Gastroesophageal sphincter (tissue), 4 donors: ENCODE results near the gene CFD. TPM values are rescaled to one million over a fixed set of nuclear protein-coding genes. Genes with fewer than 3 reads are reported as not detected.
"Not testable (repeated sequence)": the region's sequence is repeated elsewhere in the genome, so short reads cannot be mapped to it uniquely, and the experiment has no call there.

Experiments
- ATAC-seq: fragments of 150-250 bp; one replicate; pipeline ENCODE4 v1.9.1; 2016; ENCODE audit warnings: mild to moderate bottlenecking, moderate library complexity
- H3K27ac ChIP-seq, 4 donors: fragments of 200-600 bp; sonication (generic) in 3 of 4; 1 replicate in 3 of 4; 2 replicates in 1 of 4; pipeline ENCODE4 v1.5.1; 2016 to 2019
- H3K27me3 ChIP-seq: fragments of 200-600 bp; sonication (generic); one replicate; pipeline ENCODE4 v1.5.1; 2019
- H3K36me3 ChIP-seq, 2 donors: fragments of 200-600 bp; sonication (generic); one replicate each; pipeline ENCODE4 v1.5.1; 2019; ENCODE audit warnings: control low read depth in 1 of 2
- H3K4me1 ChIP-seq, 3 donors: fragments of 200-600 bp; sonication (generic); 1 replicate in 2 of 3; 2 replicates in 1 of 3; pipeline ENCODE4 v1.5.1; 2016 to 2019; ENCODE audit warnings: control low read depth in 2 of 3
- H3K4me3 ChIP-seq, 2 donors: fragments of 200-600 bp; sonication (generic); one replicate each; pipeline ENCODE4 v1.5.1; 2019; ENCODE audit warnings: mild to moderate bottlenecking in 1 of 2, moderate library complexity in 1 of 2
- H3K9me3 ChIP-seq, 3 donors: fragments of 200-600 bp; sonication (generic); one replicate each; pipeline ENCODE4 v1.5.1; 2017 to 2019; ENCODE audit warnings: control low read depth in 2 of 3
- EP300 ChIP-seq: sonication (generic); formaldehyde crosslinking; IDR thresholded peaks from one replicate; pipeline ENCODE4 v1.6.1; 2017; ENCODE audit warnings: antibody characterized with exemption, mild to moderate bottlenecking
- POLR2A ChIP-seq, 2 donors: fragments of 450-650 bp; IDR thresholded peaks; one replicate each; pipeline ENCODE4 v1.6.1; 2017; ENCODE audit warnings: antibody characterized with exemption in 2 of 2, mild to moderate bottlenecking in 2 of 2, moderate library complexity in 1 of 2
- POLR2AphosphoS5 ChIP-seq: sonication (generic); formaldehyde crosslinking; IDR thresholded peaks from one replicate; pipeline ENCODE4 v1.6.1; 2017; ENCODE audit warnings: antibody characterized with exemption
- WGBS, 2 donors: methylation state at CpG; one replicate each; pipeline ENCODE4 v1.1.5; 2018; ENCODE audit warnings: low coverage in 1 of 2; 5-methylcytosine and 5-hydroxymethylcytosine counted together
- total RNA-seq, 4 donors: library from RNA; depleted of rRNA; stranded (reverse); fragments of >200 nt; gene quantifications; one replicate each; pipeline ENCODE4 v1.1.0, GENCODE V29; 2016
- TF ChIP-seq, protein P1 (sequence below), 4 experiments: fragments of 200-600 bp in 2 of 4; fragments of 450-650 bp in 2 of 4; sonication (generic) in 1 of 4; IDR thresholded peaks; one replicate each; pipeline ENCODE4 v1.5.1; 2017 to 2019; ENCODE audit warnings: antibody characterized with exemption in 4 of 4, mild to moderate bottlenecking in 2 of 4, moderate library complexity in 2 of 4

CFD gene
- total RNA-seq, 4 donors from 2014 or later: 229 to 1,118 (median 654) TPM

DNA sequence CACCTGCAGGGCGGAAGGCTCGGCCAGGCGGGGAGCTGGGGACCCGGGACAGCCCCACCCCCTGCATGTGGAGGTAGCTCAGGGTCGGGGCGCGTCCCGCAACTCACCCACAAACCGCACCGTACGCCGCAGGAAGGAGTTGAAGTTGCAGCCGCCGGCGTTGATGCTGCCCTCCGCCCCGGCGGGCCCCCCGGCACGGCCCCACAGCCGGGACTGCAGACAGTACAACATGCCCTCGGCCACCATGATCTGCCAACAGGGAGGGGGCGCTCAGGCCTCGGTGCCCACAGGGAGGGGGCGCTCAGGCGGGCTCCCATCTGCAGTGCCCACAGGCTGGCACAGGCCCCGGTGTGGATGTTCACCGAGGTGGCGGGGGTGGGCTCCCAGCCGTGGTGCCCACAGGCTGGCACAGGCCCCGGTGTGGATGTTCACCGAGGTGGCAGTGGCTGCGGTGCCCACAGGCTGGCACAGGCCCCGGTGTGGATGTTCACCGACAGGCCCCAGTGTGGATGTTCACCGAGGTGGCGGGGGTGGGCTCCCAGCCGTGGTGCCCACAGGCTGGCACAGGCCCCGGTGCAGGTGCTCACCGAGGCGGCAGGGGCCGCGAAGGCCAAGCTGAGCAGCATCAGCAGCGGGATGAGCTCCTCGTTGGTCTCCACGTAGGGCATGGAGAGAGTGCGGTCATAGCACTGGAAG lies 44.2 kb upstream of the CFD start:
- TF ChIP-seq, protein P1, sequence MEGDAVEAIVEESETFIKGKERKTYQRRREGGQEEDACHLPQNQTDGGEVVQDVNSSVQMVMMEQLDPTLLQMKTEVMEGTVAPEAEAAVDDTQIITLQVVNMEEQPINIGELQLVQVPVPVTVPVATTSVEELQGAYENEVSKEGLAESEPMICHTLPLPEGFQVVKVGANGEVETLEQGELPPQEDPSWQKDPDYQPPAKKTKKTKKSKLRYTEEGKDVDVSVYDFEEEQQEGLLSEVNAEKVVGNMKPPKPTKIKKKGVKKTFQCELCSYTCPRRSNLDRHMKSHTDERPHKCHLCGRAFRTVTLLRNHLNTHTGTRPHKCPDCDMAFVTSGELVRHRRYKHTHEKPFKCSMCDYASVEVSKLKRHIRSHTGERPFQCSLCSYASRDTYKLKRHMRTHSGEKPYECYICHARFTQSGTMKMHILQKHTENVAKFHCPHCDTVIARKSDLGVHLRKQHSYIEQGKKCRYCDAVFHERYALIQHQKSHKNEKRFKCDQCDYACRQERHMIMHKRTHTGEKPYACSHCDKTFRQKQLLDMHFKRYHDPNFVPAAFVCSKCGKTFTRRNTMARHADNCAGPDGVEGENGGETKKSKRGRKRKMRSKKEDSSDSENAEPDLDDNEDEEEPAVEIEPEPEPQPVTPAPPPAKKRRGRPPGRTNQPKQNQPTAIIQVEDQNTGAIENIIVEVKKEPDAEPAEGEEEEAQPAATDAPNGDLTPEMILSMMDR (IDR thresholded peaks at IDR 0.05): no peak
- TF ChIP-seq EP300: no peak
- no peak for TF ChIP-seq POLR2A (IDR thresholded peaks at IDR 0.05)
- TF ChIP-seq POLR2AphosphoS5: no peak
- peaks cover 4 to 35% of the 10 kb centered on the region in 2 donors for H3K36me3 ChIP-seq
- WGBS, 2 donors: 80% methylated on average over 4 of the region's 47 CpGs; no CpG with 5 or more reads in 1 of the 2 donors
- H3K27ac ChIP-seq: no peak overlapping the region
- H3K4me1 ChIP-seq: no peaks in the 10 kb centered on the region
- ATAC-seq: no peak
- H3K4me3 ChIP-seq: no peak overlapping the region
- H3K9me3 ChIP-seq: no peaks in the 10 kb centered on the region
- no peaks in the 10 kb centered on the region for H3K27me3 ChIP-seq

DNA sequence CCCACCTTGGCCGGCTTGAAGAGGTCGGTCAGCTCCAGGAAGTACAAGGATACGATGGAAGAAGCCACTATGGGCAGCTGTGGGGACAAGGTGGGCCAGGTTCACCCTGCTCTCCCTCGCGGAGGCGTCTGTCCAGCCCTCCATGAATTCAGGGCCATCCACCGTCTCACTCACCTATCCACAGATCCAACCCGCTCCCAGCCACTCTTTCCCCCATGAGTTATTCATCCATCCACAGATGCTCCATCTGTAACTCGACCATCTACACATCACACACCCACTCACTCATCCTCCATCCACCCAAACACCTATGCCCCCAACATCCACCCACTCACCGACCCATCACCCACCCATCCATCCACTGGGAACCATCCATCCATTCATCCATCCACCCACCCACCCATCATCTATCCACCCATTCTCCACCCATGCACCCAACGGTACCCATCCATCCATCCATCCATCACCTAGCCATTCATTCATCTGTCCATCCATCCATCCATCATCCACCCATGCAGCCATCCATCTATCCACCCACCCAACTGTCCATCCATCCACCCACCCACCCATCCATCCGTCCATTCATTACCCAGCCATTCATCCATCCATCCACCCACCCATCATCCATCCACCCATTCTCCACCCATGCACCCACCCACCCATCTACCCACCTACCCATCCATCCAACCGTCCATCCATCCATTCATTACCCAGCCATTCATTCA lies 43.5 kb upstream of the CFD start:
- Histone ChIP-seq H3K27ac (no peak overlapping the region), H3K4me3 (no peak overlapping the region), H3K36me3 (peaks cover 2 to 28% of the 10 kb centered on the region in 2 donors), H3K9me3 (no peaks in the 10 kb centered on the region), H3K4me1 (no peaks in the 10 kb centered on the region), H3K27me3 (peaks cover 3% of the 10 kb centered on the region)
- ATAC-seq: no peak
- TF ChIP-seq POLR2AphosphoS5 (no peak), EP300 (no peak), POLR2A (IDR thresholded peaks at IDR 0.05) (no peak)
- TF ChIP-seq, protein P1 (IDR thresholded peaks at IDR 0.05): no peak
- WGBS, 2 donors: 93 to 94% methylated on average over 5 to 10 of the region's 13 CpGs

- no peak for ATAC-seq
- 93 to 95% methylated on average over 2 of the region's 2 CpGs for WGBS, 2 donors
- H3K4me3 ChIP-seq: no peak overlapping the region
- peaks cover 0 to 5% (median 4%) of the 10 kb centered on the region in 3 donors for H3K4me1 ChIP-seq
- H3K27me3 ChIP-seq: peaks cover 8% of the 10 kb centered on the region
- H3K27ac ChIP-seq: no peak overlapping the region
- no peaks in the 10 kb centered on the region for H3K9me3 ChIP-seq
- TF ChIP-seq, protein P1 (IDR thresholded peaks at IDR 0.05): no peak
- TF ChIP-seq POLR2AphosphoS5 (no peak), POLR2A (IDR thresholded peaks at IDR 0.05) (no peak), EP300 (no peak)
- H3K36me3 ChIP-seq: peaks cover 0 to 22% of the 10 kb centered on the region in 2 donors
Observed at GRCh38 chr19:816500-816857, 43.0 kb upstream of the CFD start.

DNA sequence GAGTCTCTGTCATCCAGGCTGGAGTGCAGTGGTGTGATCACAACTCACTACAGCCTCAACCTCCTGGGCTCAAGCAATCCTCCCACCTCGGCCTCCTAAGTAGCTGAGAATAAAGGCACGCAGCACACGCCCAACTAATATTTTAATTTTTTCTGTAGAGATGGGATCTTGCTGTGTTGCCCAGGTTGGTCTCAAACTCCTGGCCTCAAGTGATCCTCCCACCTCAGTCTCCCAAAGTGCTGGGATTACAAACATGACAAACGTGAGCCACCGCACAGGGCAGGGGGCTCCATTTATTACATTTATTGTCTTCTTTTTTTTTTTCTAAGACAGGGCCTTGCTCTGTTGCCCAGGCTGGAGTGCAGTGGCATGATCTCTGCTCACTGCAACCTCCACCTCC lies 39.3 kb upstream of the CFD start:
- not testable (repeated sequence) for H3K4me3 ChIP-seq, H3K27ac ChIP-seq, H3K36me3 ChIP-seq, ATAC-seq, H3K9me3 ChIP-seq
- H3K27me3 ChIP-seq: peaks cover 38% of the 10 kb centered on the region
- 89% methylated on average over 5 of the region's 5 CpGs; no CpG with 5 or more reads in 1 of the 2 donors for WGBS, 2 donors
- peaks cover 0 to 18% (median 15%) of the 10 kb centered on the region in 3 donors for H3K4me1 ChIP-seq

- peak overlapping the region in 1 of 2 donors; percentile 51 for H3K4me3 ChIP-seq
- no CpG with 5 or more reads among the region's 64 CpGs for WGBS, 2 donors
- H3K27ac ChIP-seq: no peak overlapping the region
- no peaks in the 10 kb centered on the region for H3K36me3 ChIP-seq
- H3K4me1 ChIP-seq: peaks cover 0 to 18% (median 15%) of the 10 kb centered on the region in 3 donors
- TF ChIP-seq POLR2AphosphoS5 (no peak), POLR2A (IDR thresholded peaks at IDR 0.05) (no peak), EP300 (no peak)
- TF ChIP-seq, protein P1 (IDR thresholded peaks at IDR 0.05): no peak
- H3K9me3 ChIP-seq: no peaks in the 10 kb centered on the region
- H3K27me3 ChIP-seq: peaks cover 48% of the 10 kb centered on the region
- ATAC-seq: no peak
Observed at GRCh38 chr19:821231-821824, 38.1 kb upstream of the CFD start.
